ENCODE results near the gene MTREX. TPM values are rescaled to one million over a fixed set of nuclear protein-coding genes. Genes with fewer than 3 reads are reported as not detected.

The MTREX gene
- total RNA-seq, 2 experiments from 2014 or later, result 71.2 to 78.0 TPM

DNA sequence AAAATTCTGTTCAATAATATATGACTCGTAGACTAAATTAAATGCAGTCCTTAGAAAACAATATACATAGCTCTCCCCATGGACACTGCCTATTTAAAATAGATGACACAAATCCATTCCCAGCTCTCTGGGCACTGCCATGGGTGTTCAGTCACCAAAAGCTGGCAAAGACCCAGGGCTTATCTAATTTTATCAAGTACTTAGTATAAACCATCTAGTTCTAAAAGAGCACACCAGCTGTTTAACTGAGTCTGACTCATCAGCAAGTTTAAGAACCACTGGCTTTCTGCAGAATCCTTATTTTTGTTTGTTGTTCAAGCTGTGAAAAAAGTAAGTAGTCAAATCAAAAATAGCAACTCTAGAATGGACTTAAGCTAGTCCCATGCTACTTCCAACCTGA is 119.4 kb downstream of the MTREX start:
- H3K4me1 Mint-ChIP-seq, result peaks cover 3% of the 10 kb centered on the region
- CTCF ChIA-PET, result interaction anchor here (0.6 kb wide), 1 partner anchor 100 kb away, joined by 4 read pairs; no protein-coding TSS in a partner anchor
- ATAC-seq, result no peak
- H3K9me3 Mint-ChIP-seq (ENCODE audit: low read depth), result peaks cover 9% of the 10 kb centered on the region
- no peaks in the 10 kb centered on the region for H3K27me3 Mint-ChIP-seq
- H3K27ac Mint-ChIP-seq, result no peak overlapping the region
- H3K4me3 Mint-ChIP-seq, result no peak overlapping the region
- peaks cover 75% of the 10 kb centered on the region for H3K36me3 Mint-ChIP-seq
- DNase-seq, result no peak

DNA sequence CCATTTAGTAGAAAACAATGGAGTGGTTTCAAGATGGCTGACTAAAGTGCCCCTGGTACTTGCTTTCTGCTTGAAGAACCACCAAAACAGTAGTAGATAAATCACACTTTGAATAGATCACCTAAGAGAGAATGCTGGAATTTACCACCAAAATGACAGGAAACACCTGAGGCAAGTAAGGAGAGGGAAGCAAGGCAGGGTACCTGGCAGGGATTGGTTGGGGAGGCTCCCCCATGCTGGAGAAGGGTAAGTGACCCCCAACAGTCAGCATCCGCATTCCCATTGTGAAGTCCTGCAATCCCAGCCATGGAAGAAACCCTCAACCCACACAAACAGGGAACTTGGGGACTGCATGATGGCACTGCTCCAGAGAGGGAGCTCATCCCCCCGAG is 121.4 kb downstream of the MTREX start:
- no peaks in the 10 kb centered on the region for H3K4me1 Mint-ChIP-seq
- peaks cover 11% of the 10 kb centered on the region for H3K9me3 Mint-ChIP-seq (ENCODE audit: low read depth)
- DNase-seq (no peak), ATAC-seq (no peak)
- no peak overlapping the region for H3K27ac Mint-ChIP-seq
- H3K36me3 Mint-ChIP-seq, result peaks cover 65% of the 10 kb centered on the region
- no peak overlapping the region for H3K4me3 Mint-ChIP-seq
- CTCF ChIA-PET, result no interaction called here
- no peaks in the 10 kb centered on the region for H3K27me3 Mint-ChIP-seq

- Mint-ChIP-seq H3K36me3 (peaks cover 61% of the 10 kb centered on the region), H3K4me1 (no peaks in the 10 kb centered on the region), H3K27me3 (no peaks in the 10 kb centered on the region), H3K9me3 (ENCODE audit: low read depth) (peaks cover 16% of the 10 kb centered on the region), H3K4me3 (no peak overlapping the region), H3K27ac (no peak overlapping the region)
- ATAC-seq (no peak), DNase-seq (no peak)
- CTCF ChIA-PET, result no interaction called here
Measured at GRCh38 chr5:55429613-55430253, 121.9 kb downstream of the MTREX start.

DNA sequence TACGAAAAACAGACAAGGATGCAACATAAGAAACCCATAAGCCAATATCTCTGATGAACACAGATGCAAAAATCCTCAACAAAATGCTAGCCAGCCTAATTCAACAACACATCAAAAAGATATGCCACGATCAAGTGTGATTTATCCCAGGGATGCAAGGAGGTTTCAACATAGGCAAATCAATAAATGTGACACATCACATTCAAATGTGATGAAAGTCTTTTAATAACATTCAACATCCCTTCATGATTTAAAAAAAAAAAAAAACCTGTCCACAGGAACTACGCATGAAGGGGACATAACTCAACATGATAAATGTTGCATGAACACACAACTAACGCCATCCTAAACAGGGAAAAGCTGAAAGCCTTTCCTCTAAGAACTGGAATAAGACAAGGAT is 124.8 kb downstream of the MTREX start:
- Mint-ChIP-seq H3K4me3 (no peak overlapping the region), H3K27me3 (no peaks in the 10 kb centered on the region), H3K36me3 (peaks cover 53% of the 10 kb centered on the region), H3K27ac (no peak overlapping the region), H3K9me3 (ENCODE audit: low read depth) (peaks cover 20% of the 10 kb centered on the region), H3K4me1 (no peaks in the 10 kb centered on the region)
- DNase-seq (no peak), ATAC-seq (no peak)
- CTCF ChIA-PET, result no interaction called here

- Mint-ChIP-seq H3K4me1 (peaks cover 3% of the 10 kb centered on the region), H3K9me3 (ENCODE audit: low read depth) (peaks cover 10% of the 10 kb centered on the region), H3K27ac (no peak overlapping the region), H3K36me3 (peaks cover 15% of the 10 kb centered on the region), H3K27me3 (no peaks in the 10 kb centered on the region), H3K4me3 (no peak overlapping the region)
- DNase-seq (no peak), ATAC-seq (no peak)
- CTCF ChIA-PET, result no interaction called here
Measured at GRCh38 chr5:55437452-55437851, 129.7 kb downstream of the MTREX start.

DNA sequence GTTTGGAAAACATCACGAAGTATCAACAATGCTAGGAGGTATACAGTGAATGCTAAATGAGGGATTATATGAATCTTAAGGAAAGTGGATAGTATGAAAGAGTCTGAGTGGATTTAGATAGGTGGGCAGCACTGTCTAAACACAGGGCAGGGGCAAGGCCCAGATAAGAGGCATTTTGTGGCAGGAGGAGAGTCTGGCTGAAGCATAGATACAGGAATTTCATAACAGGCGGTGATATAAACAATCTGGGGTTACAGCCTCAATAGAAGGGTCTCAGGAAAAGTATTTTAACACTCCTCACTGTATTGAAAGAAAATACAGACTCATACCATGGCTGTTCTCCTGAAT is 130.0 kb downstream of the MTREX start:
- Mint-ChIP-seq H3K4me1 (peaks cover 3% of the 10 kb centered on the region), H3K36me3 (peaks cover 11% of the 10 kb centered on the region), H3K27ac (no peak overlapping the region), H3K27me3 (no peaks in the 10 kb centered on the region), H3K4me3 (no peak overlapping the region), H3K9me3 (ENCODE audit: low read depth) (peaks cover 9% of the 10 kb centered on the region)
- no peak for DNase-seq
- CTCF ChIA-PET, result no interaction called here
- no peak for ATAC-seq

DNA sequence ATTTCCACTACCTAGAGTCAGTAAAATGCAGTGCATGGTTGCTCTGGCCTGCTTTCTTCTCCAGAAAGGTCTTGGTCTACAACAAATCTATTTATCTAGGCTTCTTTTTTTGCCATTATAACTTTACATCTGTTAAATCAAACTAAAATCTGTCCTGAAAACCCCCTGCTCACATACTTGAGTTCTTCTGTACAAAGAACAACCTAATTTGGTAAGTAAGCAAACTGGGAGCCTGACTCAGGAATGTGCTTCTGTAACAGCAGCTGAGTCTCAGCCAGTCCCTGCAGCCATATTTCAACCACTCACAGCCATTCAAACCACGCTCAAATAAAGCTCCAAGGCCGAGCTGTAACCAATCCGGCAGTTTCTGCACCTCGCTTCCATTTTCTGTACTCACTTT is 131.2 kb downstream of the MTREX start:
- DNase-seq, result no peak
- CTCF ChIA-PET, result interaction anchor here (1.2 kb wide), 1 partner anchor 121 kb away, joined by 3 read pairs; no protein-coding TSS in a partner anchor
- Mint-ChIP-seq H3K27me3 (no peaks in the 10 kb centered on the region), H3K4me1 (peaks cover 3% of the 10 kb centered on the region), H3K27ac (no peak overlapping the region), H3K9me3 (ENCODE audit: low read depth) (peaks cover 9% of the 10 kb centered on the region), H3K36me3 (peaks cover 10% of the 10 kb centered on the region), H3K4me3 (no peak overlapping the region)
- no peak for ATAC-seq

GRCh38 chr5:55440188-55440646 is 132.4 kb downstream of the MTREX start:
- ATAC-seq (no peak), DNase-seq (no peak)
- Mint-ChIP-seq H3K27me3 (no peaks in the 10 kb centered on the region), H3K4me3 (no peak overlapping the region), H3K36me3 (peaks cover 9% of the 10 kb centered on the region), H3K4me1 (peaks cover 3% of the 10 kb centered on the region), H3K27ac (no peak overlapping the region), H3K9me3 (ENCODE audit: low read depth) (peaks cover 3% of the 10 kb centered on the region)
- CTCF ChIA-PET, result interaction anchor here (0.9 to 1.2 kb wide), 2 partner anchors 72 to 120 kb away, joined by 3 read pairs; no protein-coding TSS in a partner anchor

DNA sequence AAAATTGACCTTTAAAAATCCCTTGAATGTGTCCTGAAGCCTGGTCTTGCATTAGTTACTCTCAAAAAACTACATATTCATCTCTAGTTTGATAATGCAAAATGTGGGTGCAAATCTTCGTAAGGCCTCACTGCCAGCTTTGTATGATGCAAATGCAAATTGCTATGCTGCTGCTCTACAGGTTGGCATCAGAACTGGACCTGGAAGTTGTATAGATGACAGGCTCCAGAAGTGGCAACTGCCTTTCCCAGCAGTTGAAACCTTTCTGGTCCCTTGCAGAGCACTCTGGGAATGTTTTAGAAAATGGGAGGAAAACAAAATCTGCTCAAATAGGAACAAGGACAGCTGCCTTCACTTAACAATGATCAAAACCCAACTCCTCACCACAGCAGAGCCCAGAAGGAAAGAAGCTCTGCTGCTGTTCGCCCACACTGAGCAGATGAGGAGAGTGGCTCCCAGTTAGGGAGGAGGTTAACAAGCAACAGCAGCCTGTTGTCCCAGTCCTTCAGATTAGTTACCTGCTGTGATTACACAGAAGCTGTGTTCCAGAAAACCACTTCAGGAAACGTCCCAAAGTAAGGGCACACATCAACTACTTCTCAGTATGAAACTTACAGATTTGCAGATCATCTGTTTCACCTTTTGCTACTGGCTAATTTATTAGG is 133.4 kb downstream of the MTREX start:
- ATAC-seq (no peak), DNase-seq (no peak)
- CTCF ChIA-PET, result interaction anchor here (0.9 kb wide), 1 partner anchor 73 kb away, joined by 3 read pairs; no protein-coding TSS in a partner anchor
- Mint-ChIP-seq H3K27me3 (no peaks in the 10 kb centered on the region), H3K27ac (no peak overlapping the region), H3K4me1 (peaks cover 3% of the 10 kb centered on the region), H3K9me3 (ENCODE audit: low read depth) (no peaks in the 10 kb centered on the region), H3K4me3 (no peak overlapping the region), H3K36me3 (peaks cover 6% of the 10 kb centered on the region)

DNA sequence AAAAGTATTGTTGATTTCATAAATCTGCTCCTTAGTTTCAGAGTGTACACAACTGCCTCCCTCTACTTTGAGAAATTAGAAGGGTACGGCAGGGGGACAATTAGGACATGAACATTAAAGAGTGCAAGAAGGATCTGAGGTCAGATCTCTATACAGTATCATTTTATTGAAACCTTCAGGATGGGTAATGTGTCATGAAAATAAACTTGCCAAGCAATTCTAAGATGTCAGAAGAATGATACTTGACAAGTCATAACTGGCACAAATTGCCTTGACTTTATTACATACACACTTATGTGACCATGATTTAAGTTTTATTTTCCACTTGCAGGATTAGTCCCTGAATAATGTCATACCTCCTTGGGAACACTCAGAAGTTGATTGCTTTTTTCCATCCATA is 134.2 kb downstream of the MTREX start:
- CTCF ChIA-PET, result no interaction called here
- no peak for ATAC-seq
- DNase-seq, result no peak
- Mint-ChIP-seq H3K4me1 (peaks cover 3% of the 10 kb centered on the region), H3K9me3 (ENCODE audit: low read depth) (no peaks in the 10 kb centered on the region), H3K4me3 (no peak overlapping the region), H3K27ac (no peak overlapping the region), H3K27me3 (no peaks in the 10 kb centered on the region), H3K36me3 (peaks cover 3% of the 10 kb centered on the region)

- Mint-ChIP-seq H3K27me3 (no peaks in the 10 kb centered on the region), H3K4me3 (no peak overlapping the region)
Measured at GRCh38 chr5:55445791-55446190, 138.0 kb downstream of the MTREX start.

GRCh38 chr5:55446640-55447351 is 139.0 kb downstream of the MTREX start:
- Mint-ChIP-seq H3K4me1 (no peaks in the 10 kb centered on the region), H3K9me3 (ENCODE audit: low read depth) (no peaks in the 10 kb centered on the region), H3K27ac (no peak overlapping the region), H3K36me3 (no peaks in the 10 kb centered on the region), H3K4me3 (no peak overlapping the region), H3K27me3 (no peaks in the 10 kb centered on the region)
- DNase-seq (no peak), ATAC-seq (no peak)
- CTCF ChIA-PET, result no interaction called here

More at GRCh38 chr5:55445791-55446190, 138.0 kb downstream of the MTREX start:
- Mint-ChIP-seq H3K27ac (no peak overlapping the region), H3K9me3 (ENCODE audit: low read depth) (no peaks in the 10 kb centered on the region), H3K4me1 (no peaks in the 10 kb centered on the region), H3K36me3 (no peaks in the 10 kb centered on the region)
- CTCF ChIA-PET, result no interaction called here
- ATAC-seq (no peak), DNase-seq (no peak)

DNA sequence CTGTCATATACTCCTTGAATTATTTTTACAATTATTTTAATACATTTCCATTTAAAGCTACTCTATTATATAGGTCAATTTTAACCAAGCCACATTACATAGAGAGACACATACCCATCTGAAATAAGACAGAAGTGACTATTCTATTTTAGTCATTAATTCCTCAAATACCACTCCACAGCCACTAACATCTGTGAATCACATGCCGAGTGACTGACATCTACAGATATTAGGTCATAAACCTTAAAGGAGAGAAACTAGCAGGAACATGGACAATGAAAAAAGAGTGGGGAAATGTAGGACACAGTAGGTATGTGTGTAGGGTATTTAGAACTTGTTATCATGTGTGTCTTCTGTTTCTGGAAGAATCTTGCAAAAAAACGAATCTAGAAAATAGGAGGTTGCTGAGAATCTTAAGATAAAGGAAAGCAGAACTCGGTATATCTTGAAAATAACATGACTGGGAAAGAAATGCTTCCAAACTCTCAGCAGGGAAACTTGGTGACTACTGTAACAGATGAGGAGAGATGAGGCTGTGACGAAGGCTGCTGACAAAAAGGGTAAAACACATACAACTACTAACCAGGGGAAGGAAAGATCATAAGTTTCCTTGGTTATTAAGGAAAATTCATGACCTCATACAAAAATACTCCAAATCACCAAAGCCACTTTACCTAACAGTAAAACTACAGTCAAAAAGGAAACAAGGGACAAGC is 142.4 kb downstream of the MTREX start:
- Mint-ChIP-seq H3K9me3 (ENCODE audit: low read depth) (no peaks in the 10 kb centered on the region), H3K27me3 (no peaks in the 10 kb centered on the region), H3K27ac (no peak overlapping the region), H3K4me1 (no peaks in the 10 kb centered on the region), H3K4me3 (no peak overlapping the region), H3K36me3 (no peaks in the 10 kb centered on the region)
- DNase-seq (no peak), ATAC-seq (no peak)
- CTCF ChIA-PET, result no interaction called here
